Retina (tissue), 1 donor: ENCODE measurements around the gene MYNN.
A peak's percentile ranks its signal among the peaks of the same experiment; 100 is the strongest.

Source experiments
- DNase-seq: peaks from one replicate; pipeline ENCODE4 v3.0.0-alpha.2; 2016

MYNN gene

GRCh38 chr3:169780742-169781141 is 7.5 kb downstream of the MYNN start:
- no peak for DNase-seq

GRCh38 chr3:169781209-169781855 is 8.1 kb downstream of the MYNN start:
- DNase-seq = no peak

- DNase-seq = no peak
Measured at GRCh38 chr3:169787120-169787519, 13.9 kb downstream of the MYNN start.

- DNase-seq = no peak
Measured at GRCh38 chr3:169787791-169788190, 14.6 kb downstream of the MYNN start.

- no peak for DNase-seq
Measured at GRCh38 chr3:169790219-169790618, 17.0 kb downstream of the MYNN start.

GRCh38 chr3:169790687-169791429 is 17.7 kb downstream of the MYNN start:
- DNase-seq = no peak

- no peak for DNase-seq
Measured at GRCh38 chr3:169792359-169792758, 19.2 kb downstream of the MYNN start.

- no peak for DNase-seq
Measured at GRCh38 chr3:169804681-169805080, 31.5 kb downstream of the MYNN start.

GRCh38 chr3:169809230-169809795 is 36.1 kb downstream of the MYNN start:
- DNase-seq = no peak

- no peak for DNase-seq
Measured at GRCh38 chr3:169811631-169812331, 38.6 kb downstream of the MYNN start.

GRCh38 chr3:169812332-169813235 is 39.4 kb downstream of the MYNN start, which contains the start of the genes LRRC34 and LRRIQ4:
LRRC34 (minus strand) TSS chr3:169812904; CDS start chr3:169812548, 356 bp downstream.
LRRIQ4 (plus strand) TSS chr3:169812870; CDS start chr3:169821922, 9,052 bp downstream.
- peak; percentile 94 for DNase-seq

- DNase-seq = no peak
Measured at GRCh38 chr3:169813278-169813677, 40.1 kb downstream of the MYNN start.

GRCh38 chr3:169813757-169814517 is 40.7 kb downstream of the MYNN start:
- no peak for DNase-seq

- DNase-seq = no peak
Measured at GRCh38 chr3:169815590-169816150, 42.5 kb downstream of the MYNN start.

- DNase-seq = no peak
Measured at GRCh38 chr3:169818316-169818715, 45.1 kb downstream of the MYNN start.

- no peak for DNase-seq
Measured at GRCh38 chr3:169822091-169822490, 48.9 kb downstream of the MYNN start.

GRCh38 chr3:169822540-169822939 is 49.3 kb downstream of the MYNN start:
- DNase-seq = no peak

- DNase-seq = no peak
Measured at GRCh38 chr3:169822983-169823382, 49.8 kb downstream of the MYNN start.

- no peak for DNase-seq
Measured at GRCh38 chr3:169825316-169825715, 52.1 kb downstream of the MYNN start.

GRCh38 chr3:169827712-169828111 is 54.5 kb downstream of the MYNN start:
- no peak for DNase-seq

GRCh38 chr3:169835533-169835932 is 62.3 kb downstream of the MYNN start:
- no peak for DNase-seq
